Measurements from ENCODE around the gene FKBP2. TPM values are rescaled to one million over a fixed set of nuclear protein-coding genes. Genes with fewer than 3 reads are reported as not detected.

FKBP2 gene
- total and polyA plus RNA-seq, 2 of the 13 experiments (the other 11 are each of a cell fraction or from before 2014, with no cell fraction given) = 30.1 to 53.3 TPM

DNA sequence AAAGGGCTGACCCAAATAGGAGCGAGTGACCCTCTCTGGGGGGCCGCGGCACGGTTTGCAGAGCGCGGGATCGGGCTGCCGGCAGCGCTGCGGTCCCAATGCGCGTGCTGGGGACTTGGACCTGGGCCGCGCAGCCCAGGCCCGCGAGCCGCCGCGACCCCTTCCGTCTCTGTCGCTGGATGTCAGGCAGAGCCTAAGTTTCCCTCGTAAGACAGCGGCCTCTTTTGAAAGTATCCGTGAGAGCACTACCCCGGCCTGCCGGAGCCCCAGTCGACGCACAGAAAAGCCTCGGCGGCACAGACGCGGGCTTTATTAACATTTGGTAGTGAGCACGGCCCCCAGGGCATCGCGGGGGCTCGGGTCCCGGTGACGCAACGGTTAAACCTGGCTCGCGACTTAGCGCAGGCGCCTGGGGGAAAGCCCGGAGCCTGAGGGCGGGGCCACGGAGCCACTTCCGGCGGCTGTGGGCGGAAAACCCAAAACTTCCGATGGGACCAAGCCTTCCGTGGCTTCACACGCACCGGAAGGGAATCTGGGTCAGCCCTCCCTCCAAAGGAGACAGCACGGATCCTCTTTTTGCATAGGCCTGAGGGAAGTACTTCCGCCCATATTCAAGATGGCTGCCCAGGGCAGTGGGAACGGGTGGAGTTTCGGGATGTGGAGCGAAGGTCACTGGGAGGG, 28.8 kb downstream of the FKBP2 start (continued):
- TF ChIP-seq, protein P1, sequence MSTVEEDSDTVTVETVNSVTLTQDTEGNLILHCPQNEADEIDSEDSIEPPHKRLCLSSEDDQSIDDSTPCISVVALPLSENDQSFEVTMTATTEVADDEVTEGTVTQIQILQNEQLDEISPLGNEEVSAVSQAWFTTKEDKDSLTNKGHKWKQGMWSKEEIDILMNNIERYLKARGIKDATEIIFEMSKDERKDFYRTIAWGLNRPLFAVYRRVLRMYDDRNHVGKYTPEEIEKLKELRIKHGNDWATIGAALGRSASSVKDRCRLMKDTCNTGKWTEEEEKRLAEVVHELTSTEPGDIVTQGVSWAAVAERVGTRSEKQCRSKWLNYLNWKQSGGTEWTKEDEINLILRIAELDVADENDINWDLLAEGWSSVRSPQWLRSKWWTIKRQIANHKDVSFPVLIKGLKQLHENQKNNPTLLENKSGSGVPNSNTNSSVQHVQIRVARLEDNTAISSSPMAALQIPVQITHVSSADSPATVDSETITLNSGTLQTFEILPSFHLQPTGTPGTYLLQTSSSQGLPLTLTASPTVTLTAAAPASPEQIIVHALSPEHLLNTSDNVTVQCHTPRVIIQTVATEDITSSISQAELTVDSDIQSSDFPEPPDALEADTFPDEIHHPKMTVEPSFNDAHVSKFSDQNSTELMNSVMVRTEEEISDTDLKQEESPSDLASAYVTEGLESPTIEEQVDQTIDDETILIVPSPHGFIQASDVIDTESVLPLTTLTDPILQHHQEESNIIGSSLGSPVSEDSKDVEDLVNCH (CRISPR knock-in tag; IDR thresholded peaks at IDR 0.05) = no peak
- no peak for TF ChIP-seq XRCC5 (optimal IDR thresholded peaks at IDR 0.05; ENCODE audit: low read length)
- TF ChIP-seq POLR2AphosphoS2 (IDR thresholded peaks at IDR 0.05; ENCODE audit: low read depth, low read length) = no peak
- peak; percentile 61; the same call in 1 of the 2 replicates for TF ChIP-seq FOXA3 (CRISPR knock-in tag; IDR thresholded peaks at IDR 0.05)
- TF ChIP-seq ZKSCAN1 (IDR thresholded peaks at IDR 0.05; ENCODE audit: low read length) = no peak
- TF ChIP-seq, protein P2, sequence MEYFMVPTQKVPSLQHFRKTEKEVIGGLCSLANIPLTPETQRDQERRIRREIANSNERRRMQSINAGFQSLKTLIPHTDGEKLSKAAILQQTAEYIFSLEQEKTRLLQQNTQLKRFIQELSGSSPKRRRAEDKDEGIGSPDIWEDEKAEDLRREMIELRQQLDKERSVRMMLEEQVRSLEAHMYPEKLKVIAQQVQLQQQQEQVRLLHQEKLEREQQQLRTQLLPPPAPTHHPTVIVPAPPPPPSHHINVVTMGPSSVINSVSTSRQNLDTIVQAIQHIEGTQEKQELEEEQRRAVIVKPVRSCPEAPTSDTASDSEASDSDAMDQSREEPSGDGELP (IDR thresholded peaks at IDR 0.05; ENCODE audit: borderline replicate concordance, low read depth) = no peak
- TF ChIP-seq ZNF615 (CRISPR knock-in tag; IDR thresholded peaks at IDR 0.05; ENCODE audit: borderline replicate concordance) = no peak
- no peak for TF ChIP-seq ZNF253 (CRISPR knock-in tag; IDR thresholded peaks at IDR 0.05; ENCODE audit: borderline replicate concordance)
- no peak for TF ChIP-seq POLR2AphosphoS5 (IDR thresholded peaks at IDR 0.05; ENCODE audit: low read depth, low read length)
- TF ChIP-seq SIX1 (CRISPR knock-in tag; IDR thresholded peaks at IDR 0.05; ENCODE audit: borderline replicate concordance) = peak; percentile 58
- TF ChIP-seq SATB2 (CRISPR knock-in tag; IDR thresholded peaks at IDR 0.05) = 0 out of 2 replicates have a peak, but pooled peaks have one; percentile 15
- peak; percentile 5; the same call in 1 of the 2 replicates for TF ChIP-seq ETV6 (CRISPR knock-in tag; conservative IDR thresholded peaks at IDR 0.05)
- 0 out of 2 replicates have a peak, but pooled peaks have one; percentile 71 for TF ChIP-seq SALL2 (CRISPR knock-in tag; IDR thresholded peaks at IDR 0.05)
- TF ChIP-seq ELF3 (CRISPR knock-in tag; IDR thresholded peaks at IDR 0.05) = peak; percentile 52; the same call in 1 of the 2 replicates
- TF ChIP-seq MEIS1 (CRISPR knock-in tag; IDR thresholded peaks at IDR 0.05; ENCODE audit: borderline replicate concordance) = no peak
- TF ChIP-seq, protein P3, sequence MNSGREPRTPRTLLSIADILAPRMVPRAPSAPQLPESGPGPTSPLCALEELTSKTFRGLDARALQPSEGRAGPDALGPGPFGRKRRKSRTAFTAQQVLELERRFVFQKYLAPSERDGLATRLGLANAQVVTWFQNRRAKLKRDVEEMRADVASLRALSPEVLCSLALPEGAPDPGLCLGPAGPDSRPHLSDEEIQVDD (CRISPR knock-in tag; IDR thresholded peaks at IDR 0.05; ENCODE audit: borderline replicate concordance) = no peak
- TF ChIP-seq, protein P4, sequence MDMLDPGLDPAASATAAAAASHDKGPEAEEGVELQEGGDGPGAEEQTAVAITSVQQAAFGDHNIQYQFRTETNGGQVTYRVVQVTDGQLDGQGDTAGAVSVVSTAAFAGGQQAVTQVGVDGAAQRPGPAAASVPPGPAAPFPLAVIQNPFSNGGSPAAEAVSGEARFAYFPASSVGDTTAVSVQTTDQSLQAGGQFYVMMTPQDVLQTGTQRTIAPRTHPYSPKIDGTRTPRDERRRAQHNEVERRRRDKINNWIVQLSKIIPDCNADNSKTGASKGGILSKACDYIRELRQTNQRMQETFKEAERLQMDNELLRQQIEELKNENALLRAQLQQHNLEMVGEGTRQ (IDR thresholded peaks at IDR 0.05; ENCODE audit: low read depth, low read length) = no peak
- TF ChIP-seq, protein P4 (CRISPR knock-in tag; IDR thresholded peaks at IDR 0.05; ENCODE audit: borderline replicate concordance) = peak; percentile 51; the same call in 1 of the 2 replicates
- peak; percentile 78; the same call in 1 of the 2 replicates for TF ChIP-seq ZNF335 (CRISPR knock-in tag; IDR thresholded peaks at IDR 0.05)
- TF ChIP-seq SYNCRIP (IDR thresholded peaks at IDR 0.05; ENCODE audit: insufficient read depth, low read depth, low read length) = no peak
- TF ChIP-seq ZNF878 (CRISPR knock-in tag; IDR thresholded peaks at IDR 0.05) = no peak
- peak; percentile 29; the same call in 1 of the 2 replicates for TF ChIP-seq ZNF766 (CRISPR knock-in tag; IDR thresholded peaks at IDR 0.05; ENCODE audit: borderline replicate concordance)
- TF ChIP-seq NFE2L1 (CRISPR knock-in tag; IDR thresholded peaks at IDR 0.05; ENCODE audit: borderline replicate concordance) = no peak

Measured in HepG2 (cell line).